GM12875 (cell line): Measurements from ENCODE around the gene PEAK1.

Experiments used
- H3K4me3 ChIP-seq: one replicate; pipeline ENCODE4 v1.5.1; 2011; ENCODE audit warnings: low read depth, low read length, control low read depth
- CTCF ChIP-seq: IDR thresholded peaks from 2 replicates; pipeline ENCODE4 v1.5.1; 2011; ENCODE audit warnings: low read depth, mild to moderate bottlenecking, control low read depth, inconsistent platforms, low read length, moderate library complexity, borderline replicate concordance; ENCODE audit not compliant: insufficient read depth

PEAK1 gene

GRCh38 chr15:77228828-77229227 is 191.1 kb downstream of the PEAK1 start:
- TF ChIP-seq CTCF, result no peak
- H3K4me3 ChIP-seq, result no peak overlapping the region

GRCh38 chr15:77226652-77227051 is 193.3 kb downstream of the PEAK1 start:
- no peak overlapping the region for H3K4me3 ChIP-seq
- TF ChIP-seq CTCF, result no peak

GRCh38 chr15:77225646-77226045 is 194.3 kb downstream of the PEAK1 start:
- no peak for TF ChIP-seq CTCF
- no peak overlapping the region for H3K4me3 ChIP-seq

GRCh38 chr15:77225088-77225487 is 194.8 kb downstream of the PEAK1 start:
- H3K4me3 ChIP-seq, result no peak overlapping the region
- TF ChIP-seq CTCF, result no peak

GRCh38 chr15:77224352-77224751 is 195.6 kb downstream of the PEAK1 start:
- H3K4me3 ChIP-seq, result no peak overlapping the region
- no peak for TF ChIP-seq CTCF

GRCh38 chr15:77221708-77222107 is 198.2 kb downstream of the PEAK1 start:
- H3K4me3 ChIP-seq, result no peak overlapping the region
- no peak for TF ChIP-seq CTCF

GRCh38 chr15:77221174-77221573 is 198.7 kb downstream of the PEAK1 start:
- TF ChIP-seq CTCF, result no peak
- no peak overlapping the region for H3K4me3 ChIP-seq
